ENCODE data around the gene ACVR1.

ACVR1 gene

DNA sequence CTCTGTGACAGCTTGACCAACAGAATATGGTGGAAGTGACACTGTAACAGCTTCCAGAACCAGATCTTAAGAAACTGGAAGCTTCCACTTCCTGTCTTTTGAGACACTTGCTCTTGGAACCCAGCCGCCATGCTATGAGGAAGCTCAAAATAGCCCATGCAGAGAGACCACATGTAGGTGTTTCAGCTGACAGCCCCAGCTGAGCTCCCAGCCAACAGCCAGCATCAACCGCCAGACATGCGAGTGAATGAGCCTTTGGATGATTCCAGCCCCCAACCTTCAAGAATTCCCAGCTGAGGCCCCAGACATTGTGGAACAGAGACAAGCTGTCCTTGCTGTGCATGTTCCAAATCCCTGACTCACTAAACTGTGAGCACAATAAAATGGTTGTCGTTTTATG is 27.9 kb downstream of the ACVR1 start (continued):
- TF ChIP-seq ZFP30 (CRISPR knock-in tag; IDR thresholded peaks at IDR 0.05), result no peak

DNA sequence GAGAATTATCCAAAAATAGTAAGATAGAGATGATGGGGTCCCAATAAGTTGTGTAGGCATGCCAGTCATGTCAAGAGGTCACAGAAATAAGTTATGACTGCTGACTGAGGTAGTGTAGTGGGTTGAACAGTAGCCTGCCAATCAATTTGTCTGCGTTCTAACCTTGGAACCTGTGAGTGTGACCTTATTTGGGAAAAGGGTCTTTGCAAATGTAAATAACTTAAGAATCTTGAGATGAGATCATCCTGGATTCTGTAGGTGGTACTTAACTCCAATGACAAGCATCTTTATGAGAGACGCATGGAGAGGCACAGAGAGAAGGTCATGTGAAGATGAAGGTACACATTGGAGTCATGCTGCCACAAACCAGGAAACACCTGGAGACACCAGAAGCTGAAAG is 31.0 kb downstream of the ACVR1 start:
- TF ChIP-seq ZC3H10 (CRISPR knock-in tag; IDR thresholded peaks at IDR 0.05) (no peak), TCF4 (CRISPR knock-in tag; IDR thresholded peaks at IDR 0.05; ENCODE audit: borderline replicate concordance) (no peak), ZNF8 (CRISPR knock-in tag; IDR thresholded peaks at IDR 0.05) (no peak), ZFP30 (CRISPR knock-in tag; IDR thresholded peaks at IDR 0.05) (no peak), BACH2 (CRISPR knock-in tag; IDR thresholded peaks at IDR 0.05; ENCODE audit: borderline replicate concordance) (no peak), ESRRG (CRISPR knock-in tag; IDR thresholded peaks at IDR 0.05) (no peak), SNAI2 (CRISPR knock-in tag; IDR thresholded peaks at IDR 0.05) (no peak), CSDC2 (CRISPR knock-in tag; IDR thresholded peaks at IDR 0.05) (no peak), TOX (CRISPR knock-in tag; IDR thresholded peaks at IDR 0.05; ENCODE audit: borderline replicate concordance) (no peak), RARB (CRISPR knock-in tag; IDR thresholded peaks at IDR 0.05) (no peak), OSR1 (CRISPR knock-in tag; IDR thresholded peaks at IDR 0.05) (no peak), ARNTL (CRISPR knock-in tag; IDR thresholded peaks at IDR 0.05; ENCODE audit: borderline replicate concordance, low read depth) (no peak), PPARA (CRISPR knock-in tag; IDR thresholded peaks at IDR 0.05; ENCODE audit: borderline replicate concordance) (no peak), ZFP3 (CRISPR knock-in tag; IDR thresholded peaks at IDR 0.05) (no peak), ZNF565 (CRISPR knock-in tag; conservative IDR thresholded peaks at IDR 0.05; ENCODE audit: low read depth) (no peak), GLIS3 (CRISPR knock-in tag; IDR thresholded peaks at IDR 0.05) (no peak)
- TF ChIP-seq, protein P1, sequence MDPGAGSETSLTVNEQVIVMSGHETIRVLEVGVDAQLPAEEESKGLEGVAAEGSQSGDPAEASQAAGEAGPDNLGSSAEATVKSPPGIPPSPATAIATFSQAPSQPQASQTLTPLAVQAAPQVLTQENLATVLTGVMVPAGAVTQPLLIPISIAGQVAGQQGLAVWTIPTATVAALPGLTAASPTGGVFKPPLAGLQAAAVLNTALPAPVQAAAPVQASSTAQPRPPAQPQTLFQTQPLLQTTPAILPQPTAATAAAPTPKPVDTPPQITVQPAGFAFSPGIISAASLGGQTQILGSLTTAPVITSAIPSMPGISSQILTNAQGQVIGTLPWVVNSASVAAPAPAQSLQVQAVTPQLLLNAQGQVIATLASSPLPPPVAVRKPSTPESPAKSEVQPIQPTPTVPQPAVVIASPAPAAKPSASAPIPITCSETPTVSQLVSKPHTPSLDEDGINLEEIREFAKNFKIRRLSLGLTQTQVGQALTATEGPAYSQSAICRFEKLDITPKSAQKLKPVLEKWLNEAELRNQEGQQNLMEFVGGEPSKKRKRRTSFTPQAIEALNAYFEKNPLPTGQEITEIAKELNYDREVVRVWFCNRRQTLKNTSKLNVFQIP (CRISPR knock-in tag; IDR thresholded peaks at IDR 0.05; ENCODE audit: borderline replicate concordance, low read depth), result no peak
- TF ChIP-seq, protein P2, sequence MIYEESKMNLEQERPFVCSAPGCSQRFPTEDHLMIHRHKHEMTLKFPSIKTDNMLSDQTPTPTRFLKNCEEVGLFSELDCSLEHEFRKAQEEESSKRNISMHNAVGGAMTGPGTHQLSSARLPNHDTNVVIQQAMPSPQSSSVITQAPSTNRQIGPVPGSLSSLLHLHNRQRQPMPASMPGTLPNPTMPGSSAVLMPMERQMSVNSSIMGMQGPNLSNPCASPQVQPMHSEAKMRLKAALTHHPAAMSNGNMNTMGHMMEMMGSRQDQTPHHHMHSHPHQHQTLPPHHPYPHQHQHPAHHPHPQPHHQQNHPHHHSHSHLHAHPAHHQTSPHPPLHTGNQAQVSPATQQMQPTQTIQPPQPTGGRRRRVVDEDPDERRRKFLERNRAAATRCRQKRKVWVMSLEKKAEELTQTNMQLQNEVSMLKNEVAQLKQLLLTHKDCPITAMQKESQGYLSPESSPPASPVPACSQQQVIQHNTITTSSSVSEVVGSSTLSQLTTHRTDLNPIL (CRISPR knock-in tag; IDR thresholded peaks at IDR 0.05; ENCODE audit: low read depth), result no peak
- TF ChIP-seq, protein P3, sequence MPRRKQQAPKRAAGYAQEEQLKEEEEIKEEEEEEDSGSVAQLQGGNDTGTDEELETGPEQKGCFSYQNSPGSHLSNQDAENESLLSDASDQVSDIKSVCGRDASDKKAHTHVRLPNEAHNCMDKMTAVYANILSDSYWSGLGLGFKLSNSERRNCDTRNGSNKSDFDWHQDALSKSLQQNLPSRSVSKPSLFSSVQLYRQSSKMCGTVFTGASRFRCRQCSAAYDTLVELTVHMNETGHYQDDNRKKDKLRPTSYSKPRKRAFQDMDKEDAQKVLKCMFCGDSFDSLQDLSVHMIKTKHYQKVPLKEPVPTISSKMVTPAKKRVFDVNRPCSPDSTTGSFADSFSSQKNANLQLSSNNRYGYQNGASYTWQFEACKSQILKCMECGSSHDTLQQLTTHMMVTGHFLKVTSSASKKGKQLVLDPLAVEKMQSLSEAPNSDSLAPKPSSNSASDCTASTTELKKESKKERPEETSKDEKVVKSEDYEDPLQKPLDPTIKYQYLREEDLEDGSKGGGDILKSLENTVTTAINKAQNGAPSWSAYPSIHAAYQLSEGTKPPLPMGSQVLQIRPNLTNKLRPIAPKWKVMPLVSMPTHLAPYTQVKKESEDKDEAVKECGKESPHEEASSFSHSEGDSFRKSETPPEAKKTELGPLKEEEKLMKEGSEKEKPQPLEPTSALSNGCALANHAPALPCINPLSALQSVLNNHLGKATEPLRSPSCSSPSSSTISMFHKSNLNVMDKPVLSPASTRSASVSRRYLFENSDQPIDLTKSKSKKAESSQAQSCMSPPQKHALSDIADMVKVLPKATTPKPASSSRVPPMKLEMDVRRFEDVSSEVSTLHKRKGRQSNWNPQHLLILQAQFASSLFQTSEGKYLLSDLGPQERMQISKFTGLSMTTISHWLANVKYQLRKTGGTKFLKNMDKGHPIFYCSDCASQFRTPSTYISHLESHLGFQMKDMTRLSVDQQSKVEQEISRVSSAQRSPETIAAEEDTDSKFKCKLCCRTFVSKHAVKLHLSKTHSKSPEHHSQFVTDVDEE (CRISPR knock-in tag; IDR thresholded peaks at IDR 0.05), result no peak
- no peak for ATAC-seq

DNA sequence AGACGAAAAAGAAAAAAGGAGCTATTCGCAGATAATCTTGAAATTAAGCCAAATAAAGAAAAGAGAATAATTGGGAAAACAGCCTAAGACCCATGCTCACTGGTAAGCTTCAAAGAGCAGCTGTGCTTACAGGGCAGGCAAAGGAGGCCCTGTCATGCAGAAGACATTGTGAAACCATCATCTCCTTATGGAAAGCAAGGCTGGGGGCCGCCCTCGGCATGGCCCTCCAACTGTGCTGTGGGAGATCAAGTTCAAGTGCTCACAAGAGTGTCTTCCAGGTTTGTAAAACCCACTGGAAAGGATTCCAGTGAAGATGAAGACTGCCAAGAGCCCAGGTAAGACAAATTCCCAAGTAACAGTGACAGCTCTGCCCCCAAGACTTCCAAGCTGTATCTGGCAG is 32.2 kb downstream of the ACVR1 start:
- TF ChIP-seq, protein P2 (CRISPR knock-in tag; IDR thresholded peaks at IDR 0.05; ENCODE audit: low read depth), result no peak
- TF ChIP-seq, protein P4, sequence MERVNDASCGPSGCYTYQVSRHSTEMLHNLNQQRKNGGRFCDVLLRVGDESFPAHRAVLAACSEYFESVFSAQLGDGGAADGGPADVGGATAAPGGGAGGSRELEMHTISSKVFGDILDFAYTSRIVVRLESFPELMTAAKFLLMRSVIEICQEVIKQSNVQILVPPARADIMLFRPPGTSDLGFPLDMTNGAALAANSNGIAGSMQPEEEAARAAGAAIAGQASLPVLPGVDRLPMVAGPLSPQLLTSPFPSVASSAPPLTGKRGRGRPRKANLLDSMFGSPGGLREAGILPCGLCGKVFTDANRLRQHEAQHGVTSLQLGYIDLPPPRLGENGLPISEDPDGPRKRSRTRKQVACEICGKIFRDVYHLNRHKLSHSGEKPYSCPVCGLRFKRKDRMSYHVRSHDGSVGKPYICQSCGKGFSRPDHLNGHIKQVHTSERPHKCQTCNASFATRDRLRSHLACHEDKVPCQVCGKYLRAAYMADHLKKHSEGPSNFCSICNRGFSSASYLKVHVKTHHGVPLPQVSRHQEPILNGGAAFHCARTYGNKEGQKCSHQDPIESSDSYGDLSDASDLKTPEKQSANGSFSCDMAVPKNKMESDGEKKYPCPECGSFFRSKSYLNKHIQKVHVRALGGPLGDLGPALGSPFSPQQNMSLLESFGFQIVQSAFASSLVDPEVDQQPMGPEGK (CRISPR knock-in tag; IDR thresholded peaks at IDR 0.05; ENCODE audit: borderline replicate concordance), result no peak
- no peak for TF ChIP-seq OSR1 (CRISPR knock-in tag; IDR thresholded peaks at IDR 0.05)
- TF ChIP-seq ZNF70 (CRISPR knock-in tag; IDR thresholded peaks at IDR 0.05), result no peak
- TF ChIP-seq, protein P1 (CRISPR knock-in tag; IDR thresholded peaks at IDR 0.05; ENCODE audit: borderline replicate concordance, low read depth), result no peak
- no peak for TF ChIP-seq ZFP30 (CRISPR knock-in tag; IDR thresholded peaks at IDR 0.05)
- no peak for TF ChIP-seq ESRRG (CRISPR knock-in tag; IDR thresholded peaks at IDR 0.05)
- no peak for TF ChIP-seq TCF4 (CRISPR knock-in tag; IDR thresholded peaks at IDR 0.05; ENCODE audit: borderline replicate concordance)
- TF ChIP-seq, protein P3 (CRISPR knock-in tag; IDR thresholded peaks at IDR 0.05), result no peak
- TF ChIP-seq ZNF565 (CRISPR knock-in tag; conservative IDR thresholded peaks at IDR 0.05; ENCODE audit: low read depth), result no peak
- TF ChIP-seq ZFP3 (CRISPR knock-in tag; IDR thresholded peaks at IDR 0.05), result no peak
- no peak for TF ChIP-seq ZNF8 (CRISPR knock-in tag; IDR thresholded peaks at IDR 0.05)
- TF ChIP-seq GLIS3 (CRISPR knock-in tag; IDR thresholded peaks at IDR 0.05), result no peak
- TF ChIP-seq RARB (CRISPR knock-in tag; IDR thresholded peaks at IDR 0.05), result no peak
- no peak for TF ChIP-seq TOX (CRISPR knock-in tag; IDR thresholded peaks at IDR 0.05; ENCODE audit: borderline replicate concordance)
- TF ChIP-seq, protein P5, sequence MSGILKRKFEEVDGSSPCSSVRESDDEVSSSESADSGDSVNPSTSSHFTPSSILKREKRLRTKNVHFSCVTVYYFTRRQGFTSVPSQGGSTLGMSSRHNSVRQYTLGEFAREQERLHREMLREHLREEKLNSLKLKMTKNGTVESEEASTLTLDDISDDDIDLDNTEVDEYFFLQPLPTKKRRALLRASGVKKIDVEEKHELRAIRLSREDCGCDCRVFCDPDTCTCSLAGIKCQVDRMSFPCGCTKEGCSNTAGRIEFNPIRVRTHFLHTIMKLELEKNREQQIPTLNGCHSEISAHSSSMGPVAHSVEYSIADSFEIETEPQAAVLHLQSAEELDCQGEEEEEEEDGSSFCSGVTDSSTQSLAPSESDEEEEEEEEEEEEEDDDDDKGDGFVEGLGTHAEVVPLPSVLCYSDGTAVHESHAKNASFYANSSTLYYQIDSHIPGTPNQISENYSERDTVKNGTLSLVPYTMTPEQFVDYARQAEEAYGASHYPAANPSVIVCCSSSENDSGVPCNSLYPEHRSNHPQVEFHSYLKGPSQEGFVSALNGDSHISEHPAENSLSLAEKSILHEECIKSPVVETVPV (CRISPR knock-in tag; IDR thresholded peaks at IDR 0.05), result no peak
- no peak for ATAC-seq

All from SK-N-SH treated with all-trans-retinoic acid at 6 μM for 48 hours (cell line).